Skeletal muscle satellite cell (primary cell): ENCODE measurements around the gene KCNT1.

Experiments used
- H3K27me3 ChIP-seq: 2 replicates; pipeline ENCODE4 v1.7.0; 2013; ENCODE audit warnings: low read length; ENCODE audit not compliant: control insufficient read depth, insufficient read depth
- H3K36me3 ChIP-seq: 2 replicates; pipeline ENCODE4 v1.7.0; 2013; ENCODE audit warnings: mild to moderate bottlenecking, control low read depth, low read length; ENCODE audit not compliant: insufficient read depth
- H3K4me1 ChIP-seq: 2 replicates; pipeline ENCODE4 v1.7.0; 2013; ENCODE audit warnings: low read length; ENCODE audit not compliant: control insufficient read depth, insufficient read depth
- H3K4me2 ChIP-seq: 2 replicates; pipeline ENCODE4 v1.7.0; 2013; ENCODE audit warnings: mild to moderate bottlenecking, low read length
- H3K4me3 ChIP-seq: 2 replicates; pipeline ENCODE4 v1.7.0; 2013; ENCODE audit warnings: low read length
- H3K9ac ChIP-seq: 2 replicates; pipeline ENCODE4 v1.7.0; 2013; ENCODE audit warnings: mild to moderate bottlenecking, low read depth, low read length, moderate library complexity
- H3K9me3 ChIP-seq: replicated peaks from 2 replicates; pipeline ENCODE4 v1.7.0; 2013; ENCODE audit warnings: mild to moderate bottlenecking, control low read depth, low read length

Gene KCNT1

GRCh38 chr9:135741276-135742219 is 39.6 kb downstream of the KCNT1 start:
- Histone ChIP-seq H3K9me3 (no peaks in the 10 kb centered on the region), H3K4me1 (no peaks in the 10 kb centered on the region), H3K4me2 (no peak overlapping the region), H3K36me3 (no peaks in the 10 kb centered on the region), H3K4me3 (no peak overlapping the region), H3K27me3 (peaks cover 23% of the 10 kb centered on the region), H3K9ac (no peak overlapping the region)

- H3K36me3 ChIP-seq: no peaks in the 10 kb centered on the region
- no peak overlapping the region for H3K4me3 ChIP-seq
- H3K9me3 ChIP-seq: no peaks in the 10 kb centered on the region
- H3K4me1 ChIP-seq: no peaks in the 10 kb centered on the region
- peaks cover 23% of the 10 kb centered on the region for H3K27me3 ChIP-seq
- no peak overlapping the region for H3K9ac ChIP-seq
- no peak overlapping the region for H3K4me2 ChIP-seq
Observed at GRCh38 chr9:135743021-135743420, 41.0 kb downstream of the KCNT1 start.

GRCh38 chr9:135743546-135744332 is 41.8 kb downstream of the KCNT1 start:
- H3K27me3 ChIP-seq: peaks cover 27% of the 10 kb centered on the region
- no peak overlapping the region for H3K4me3 ChIP-seq
- no peaks in the 10 kb centered on the region for H3K9me3 ChIP-seq
- H3K4me1 ChIP-seq: no peaks in the 10 kb centered on the region
- no peak overlapping the region for H3K9ac ChIP-seq
- no peak overlapping the region for H3K4me2 ChIP-seq
- H3K36me3 ChIP-seq: no peaks in the 10 kb centered on the region

GRCh38 chr9:135744333-135745070 is 42.5 kb downstream of the KCNT1 start:
- no peak overlapping the region for H3K9ac ChIP-seq
- no peak overlapping the region for H3K4me2 ChIP-seq
- H3K27me3 ChIP-seq: peaks cover 29% of the 10 kb centered on the region
- no peaks in the 10 kb centered on the region for H3K9me3 ChIP-seq
- no peak overlapping the region for H3K4me3 ChIP-seq
- H3K36me3 ChIP-seq: no peaks in the 10 kb centered on the region
- no peaks in the 10 kb centered on the region for H3K4me1 ChIP-seq

GRCh38 chr9:135745189-135745588 is 43.2 kb downstream of the KCNT1 start:
- H3K4me2 ChIP-seq: no peak overlapping the region
- H3K36me3 ChIP-seq: no peaks in the 10 kb centered on the region
- H3K9ac ChIP-seq: no peak overlapping the region
- H3K9me3 ChIP-seq: no peaks in the 10 kb centered on the region
- no peak overlapping the region for H3K4me3 ChIP-seq
- no peaks in the 10 kb centered on the region for H3K4me1 ChIP-seq
- H3K27me3 ChIP-seq: peaks cover 29% of the 10 kb centered on the region

GRCh38 chr9:135745686-135746324 is 43.8 kb downstream of the KCNT1 start:
- Histone ChIP-seq H3K9ac (no peak overlapping the region), H3K9me3 (no peaks in the 10 kb centered on the region), H3K27me3 (peaks cover 24% of the 10 kb centered on the region), H3K4me2 (no peak overlapping the region), H3K4me1 (no peaks in the 10 kb centered on the region), H3K4me3 (no peak overlapping the region), H3K36me3 (no peaks in the 10 kb centered on the region)

- H3K4me1 ChIP-seq: no peaks in the 10 kb centered on the region
- no peak overlapping the region for H3K4me3 ChIP-seq
- H3K36me3 ChIP-seq: no peaks in the 10 kb centered on the region
- H3K27me3 ChIP-seq: peaks cover 19% of the 10 kb centered on the region
- H3K9me3 ChIP-seq: no peaks in the 10 kb centered on the region
- no peak overlapping the region for H3K9ac ChIP-seq
- H3K4me2 ChIP-seq: no peak overlapping the region
Observed at GRCh38 chr9:135746565-135746964, 44.6 kb downstream of the KCNT1 start.

- Histone ChIP-seq H3K9me3 (no peaks in the 10 kb centered on the region), H3K36me3 (no peaks in the 10 kb centered on the region), H3K4me1 (no peaks in the 10 kb centered on the region), H3K4me2 (no peak overlapping the region), H3K9ac (no peak overlapping the region), H3K4me3 (no peak overlapping the region), H3K27me3 (peaks cover 16% of the 10 kb centered on the region)
Observed at GRCh38 chr9:135747311-135747710, 45.3 kb downstream of the KCNT1 start.

- H3K36me3 ChIP-seq: no peaks in the 10 kb centered on the region
- no peak overlapping the region for H3K4me3 ChIP-seq
- H3K4me2 ChIP-seq: no peak overlapping the region
- H3K9me3 ChIP-seq: no peaks in the 10 kb centered on the region
- H3K9ac ChIP-seq: no peak overlapping the region
- peaks cover 14% of the 10 kb centered on the region for H3K27me3 ChIP-seq
- H3K4me1 ChIP-seq: no peaks in the 10 kb centered on the region
Observed at GRCh38 chr9:135748676-135749075, 46.7 kb downstream of the KCNT1 start.

GRCh38 chr9:135749171-135750045 is 47.4 kb downstream of the KCNT1 start:
- no peaks in the 10 kb centered on the region for H3K4me1 ChIP-seq
- H3K4me3 ChIP-seq: no peak overlapping the region
- no peaks in the 10 kb centered on the region for H3K36me3 ChIP-seq
- no peaks in the 10 kb centered on the region for H3K9me3 ChIP-seq
- no peak overlapping the region for H3K4me2 ChIP-seq
- H3K27me3 ChIP-seq: peaks cover 7% of the 10 kb centered on the region
- no peak overlapping the region for H3K9ac ChIP-seq
